SK-N-SH (cell line): Measurements from ENCODE around the gene SNRPD2.

ENCODE experiments used
- CTCF ChIP-seq: fragments of 200-600 bp; sonication (generic); IDR thresholded peaks from 2 replicates; pipeline ENCODE4 v1.6.1; 2017; ENCODE audit warnings: antibody characterized with exemption, mild to moderate bottlenecking, moderate library complexity
- EZH2phosphoT487 ChIP-seq: fragments of 200-600 bp; sonication (generic); IDR thresholded peaks from 2 replicates; pipeline ENCODE4 v1.6.1; 2017; ENCODE audit warnings: low read depth, mixed run types, mild to moderate bottlenecking, antibody characterized with exemption, moderate library complexity, borderline replicate concordance
- FOXM1 ChIP-seq: IDR thresholded peaks from 2 replicates; pipeline ENCODE4 v1.4.0; 2012; ENCODE audit warnings: low read depth, mild to moderate bottlenecking
- MAX ChIP-seq: IDR thresholded peaks from 2 replicates; pipeline ENCODE4 v1.4.0; 2012; ENCODE audit warnings: low read depth
- NFIC ChIP-seq: IDR thresholded peaks from 2 replicates; pipeline ENCODE4 v1.4.0; 2012; ENCODE audit warnings: borderline replicate concordance
- NRF1 ChIP-seq: IDR thresholded peaks from 2 replicates; pipeline ENCODE4 v1.6.1; 2012; ENCODE audit warnings: low read depth, mild to moderate bottlenecking, low read length
- RAD21 ChIP-seq: IDR thresholded peaks from 2 replicates; pipeline ENCODE4 v1.6.1; 2012; ENCODE audit warnings: mild to moderate bottlenecking, low read length
- REST ChIP-seq: IDR thresholded peaks from 2 replicates; pipeline ENCODE4 v1.6.1; 2012; ENCODE audit warnings: mild to moderate bottlenecking, low read depth, low read length, moderate library complexity
- RFX5 ChIP-seq: IDR thresholded peaks from 2 replicates; pipeline ENCODE4 v1.6.1; 2012; ENCODE audit warnings: mild to moderate bottlenecking, improper control_type of control experiment, low read length
- SIN3A ChIP-seq: IDR thresholded peaks from 2 replicates; pipeline ENCODE4 v1.6.1; 2012; ENCODE audit warnings: low read depth, mild to moderate bottlenecking, low read length, moderate library complexity, borderline replicate concordance
- SMC3 ChIP-seq: IDR thresholded peaks from 2 replicates; pipeline ENCODE4 v1.6.1; 2012; ENCODE audit warnings: low read depth, low read length, improper control_type of control experiment
- YY1 ChIP-seq: IDR thresholded peaks from 2 replicates; pipeline ENCODE4 v1.4.0; 2012; ENCODE audit warnings: low read depth, mild to moderate bottlenecking

GRCh38 chr19:45713141-45713540 lies 21.4 kb upstream of the SNRPD2 start:
- TF ChIP-seq CTCF (no peak), SIN3A (no peak), NRF1 (no peak), YY1 (no peak), NFIC (no peak), FOXM1 (no peak), SMC3 (no peak), REST (no peak), MAX (no peak), RFX5 (no peak), RAD21 (no peak), EZH2phosphoT487 (no peak)
